Nephron progenitor cell (in vitro differentiated cells): ENCODE data around the gene UBAP2L.

Experiments used
- DNase-seq: peaks from one replicate; pipeline ENCODE4 v3.0.0; 2021
- H3K27ac Mint-ChIP-seq: 2 replicates; pipeline ENCODE4 v1.8.0; 2021; ENCODE audit warnings: mild to moderate bottlenecking, moderate library complexity, mixed read lengths
- H3K27me3 Mint-ChIP-seq: 2 replicates; pipeline ENCODE4 v1.8.0; 2021; ENCODE audit warnings: mild to moderate bottlenecking, low read depth, mixed read lengths; ENCODE audit not compliant: poor library complexity
- H3K36me3 Mint-ChIP-seq: 2 replicates; pipeline ENCODE4 v1.8.0; 2021; ENCODE audit warnings: low read depth, mixed read lengths
- H3K4me1 Mint-ChIP-seq: 2 replicates; pipeline ENCODE4 v1.8.0; 2021; ENCODE audit warnings: mixed read lengths
- H3K4me3 Mint-ChIP-seq: 2 replicates; pipeline ENCODE4 v1.8.0; 2021; ENCODE audit warnings: mild to moderate bottlenecking, moderate library complexity, mixed read lengths
- H3K9me3 Mint-ChIP-seq: 2 replicates; pipeline ENCODE4 v1.8.0; 2021; ENCODE audit warnings: mild to moderate bottlenecking, moderate library complexity, mixed read lengths
- CTCF ChIP-seq: fragments of 200-600 bp; sonication (generic); IDR thresholded peaks from 2 replicates; pipeline ENCODE4 v1.5.0; 2021; ENCODE audit warnings: antibody characterized with exemption

Gene UBAP2L, protein sequence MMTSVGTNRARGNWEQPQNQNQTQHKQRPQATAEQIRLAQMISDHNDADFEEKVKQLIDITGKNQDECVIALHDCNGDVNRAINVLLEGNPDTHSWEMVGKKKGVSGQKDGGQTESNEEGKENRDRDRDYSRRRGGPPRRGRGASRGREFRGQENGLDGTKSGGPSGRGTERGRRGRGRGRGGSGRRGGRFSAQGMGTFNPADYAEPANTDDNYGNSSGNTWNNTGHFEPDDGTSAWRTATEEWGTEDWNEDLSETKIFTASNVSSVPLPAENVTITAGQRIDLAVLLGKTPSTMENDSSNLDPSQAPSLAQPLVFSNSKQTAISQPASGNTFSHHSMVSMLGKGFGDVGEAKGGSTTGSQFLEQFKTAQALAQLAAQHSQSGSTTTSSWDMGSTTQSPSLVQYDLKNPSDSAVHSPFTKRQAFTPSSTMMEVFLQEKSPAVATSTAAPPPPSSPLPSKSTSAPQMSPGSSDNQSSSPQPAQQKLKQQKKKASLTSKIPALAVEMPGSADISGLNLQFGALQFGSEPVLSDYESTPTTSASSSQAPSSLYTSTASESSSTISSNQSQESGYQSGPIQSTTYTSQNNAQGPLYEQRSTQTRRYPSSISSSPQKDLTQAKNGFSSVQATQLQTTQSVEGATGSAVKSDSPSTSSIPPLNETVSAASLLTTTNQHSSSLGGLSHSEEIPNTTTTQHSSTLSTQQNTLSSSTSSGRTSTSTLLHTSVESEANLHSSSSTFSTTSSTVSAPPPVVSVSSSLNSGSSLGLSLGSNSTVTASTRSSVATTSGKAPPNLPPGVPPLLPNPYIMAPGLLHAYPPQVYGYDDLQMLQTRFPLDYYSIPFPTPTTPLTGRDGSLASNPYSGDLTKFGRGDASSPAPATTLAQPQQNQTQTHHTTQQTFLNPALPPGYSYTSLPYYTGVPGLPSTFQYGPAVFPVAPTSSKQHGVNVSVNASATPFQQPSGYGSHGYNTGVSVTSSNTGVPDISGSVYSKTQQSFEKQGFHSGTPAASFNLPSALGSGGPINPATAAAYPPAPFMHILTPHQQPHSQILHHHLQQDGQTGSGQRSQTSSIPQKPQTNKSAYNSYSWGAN

GRCh38 chr1:154220071-154220969 lies at the start of gene UBAP2L:
TSS of gene UBAP2L (plus strand) at chr1:154220955. CDS start at chr1:154225124, 4,169 bp downstream.
- H3K4me1 Mint-ChIP-seq, result peaks cover 57% of the 10 kb centered on the region
- no peak for TF ChIP-seq CTCF

GRCh38 chr1:154171223-154171583 lies 49.6 kb upstream of the UBAP2L start:
- no peaks in the 10 kb centered on the region for H3K27me3 Mint-ChIP-seq
- no peaks in the 10 kb centered on the region for H3K9me3 Mint-ChIP-seq
- H3K4me1 Mint-ChIP-seq, result no peaks in the 10 kb centered on the region
- H3K36me3 Mint-ChIP-seq, result peaks cover 74% of the 10 kb centered on the region
- DNase-seq, result no peak
- peak overlapping the region; percentile 44 for H3K27ac Mint-ChIP-seq
- no peak overlapping the region for H3K4me3 Mint-ChIP-seq
- TF ChIP-seq CTCF, result no peak

More at GRCh38 chr1:154220071-154220969, at the start of gene UBAP2L:
- Mint-ChIP-seq H3K36me3 (peaks cover 54% of the 10 kb centered on the region), H3K4me3 (peak within 1 kb of the TSS; percentile 99), H3K9me3 (peaks cover 5% of the 10 kb centered on the region), H3K27me3 (peaks cover 2% of the 10 kb centered on the region), H3K27ac (peak within 1 kb of the TSS; percentile 99)
- DNase-seq, result peak; percentile 96

GRCh38 chr1:154171880-154172279 lies 48.9 kb upstream of the UBAP2L start:
- Mint-ChIP-seq H3K4me1 (no peaks in the 10 kb centered on the region), H3K36me3 (peaks cover 75% of the 10 kb centered on the region), H3K27me3 (no peaks in the 10 kb centered on the region), H3K27ac (peak overlapping the region; percentile 44), H3K4me3 (no peak overlapping the region), H3K9me3 (no peaks in the 10 kb centered on the region)
- TF ChIP-seq CTCF, result no peak
- no peak for DNase-seq

- no peak for DNase-seq
- Mint-ChIP-seq H3K27me3 (no peaks in the 10 kb centered on the region), H3K4me1 (peaks cover 27% of the 10 kb centered on the region), H3K9me3 (no peaks in the 10 kb centered on the region), H3K4me3 (no peak overlapping the region), H3K27ac (no peak overlapping the region), H3K36me3 (peaks cover 62% of the 10 kb centered on the region)
- no peak for TF ChIP-seq CTCF
Measured at GRCh38 chr1:154174654-154175053, 46.1 kb upstream of the UBAP2L start.

- TF ChIP-seq CTCF, result no peak
- Mint-ChIP-seq H3K9me3 (no peaks in the 10 kb centered on the region), H3K27me3 (no peaks in the 10 kb centered on the region), H3K27ac (no peak overlapping the region), H3K4me1 (peaks cover 44% of the 10 kb centered on the region), H3K4me3 (no peak overlapping the region), H3K36me3 (peaks cover 51% of the 10 kb centered on the region)
- no peak for DNase-seq
Measured at GRCh38 chr1:154176337-154176736, 44.4 kb upstream of the UBAP2L start.
